ENCODE measurements around the gene ZNF692. TPM values are rescaled to one million over a fixed set of nuclear protein-coding genes. Genes with fewer than 3 reads are reported as not detected.

Gene ZNF692
- total RNA-seq, 2 donors from 2014 or later: 21.1 to 35.3 TPM

DNA sequence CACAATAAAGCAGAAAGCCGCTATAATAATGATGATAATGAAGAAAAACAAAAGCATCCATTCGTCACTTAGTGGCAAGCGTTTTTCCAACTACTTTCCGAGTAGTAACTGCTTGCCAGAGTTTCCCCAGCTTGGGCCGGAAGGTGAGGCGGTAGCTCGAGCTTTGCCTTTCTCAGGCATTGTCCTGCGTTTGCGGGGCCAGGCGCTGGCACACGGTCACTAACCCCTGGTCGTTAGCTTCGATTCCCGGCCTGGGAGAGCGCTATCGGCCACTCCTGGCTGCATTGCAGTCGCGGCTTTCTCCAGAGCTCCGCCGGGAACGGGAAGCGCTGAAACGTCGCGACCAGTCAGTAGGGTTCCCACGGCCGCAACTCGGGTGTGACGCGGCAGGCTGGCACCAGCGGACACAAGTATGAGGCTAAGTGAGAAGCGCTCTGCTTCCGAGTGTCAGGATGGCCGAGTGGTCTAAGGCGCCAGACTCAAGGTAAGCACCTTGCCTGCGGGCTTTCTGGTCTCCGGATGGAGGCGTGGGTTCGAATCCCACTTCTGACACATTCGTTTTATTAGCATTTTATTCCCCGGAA is 14.6 kb upstream of the ZNF692 start:
- H3K9me3 ChIP-seq: no peaks in the 10 kb centered on the region
- ATAC-seq (ENCODE audit: insufficient number of reproducible peaks, low FRiP score, low read depth): peak; percentile 76
- TF ChIP-seq CTCF (IDR thresholded peaks at IDR 0.05): no peak
- peak; percentile 73 for DNase-seq (ENCODE audit: low spot score)
- no peaks in the 10 kb centered on the region for H3K36me3 ChIP-seq
- no peaks in the 10 kb centered on the region for H3K4me1 ChIP-seq (ENCODE audit: control insufficient read depth in 1 of 2, low read depth in 2 of 2)
- H3K27ac ChIP-seq: peak overlapping the region; percentile 93 to 98
- peak overlapping the region; percentile 69 for H3K4me3 ChIP-seq
- no peaks in the 10 kb centered on the region for H3K27me3 ChIP-seq (replicated peaks; ENCODE audit: insufficient read depth)

- Histone ChIP-seq H3K4me1 (ENCODE audit: control insufficient read depth in 1 of 2, low read depth in 2 of 2) (no peaks in the 10 kb centered on the region), H3K4me3 (peak overlapping the region; percentile 69), H3K27me3 (replicated peaks; ENCODE audit: insufficient read depth) (no peaks in the 10 kb centered on the region), H3K36me3 (no peaks in the 10 kb centered on the region), H3K9me3 (no peaks in the 10 kb centered on the region), H3K27ac (peak overlapping the region; percentile 93 to 98)
- no peak for TF ChIP-seq CTCF (IDR thresholded peaks at IDR 0.05)
- peak; percentile 59 for ATAC-seq (ENCODE audit: insufficient number of reproducible peaks, low FRiP score, low read depth)
- no peak for DNase-seq (ENCODE audit: low spot score)
Measured at GRCh38 chr1:248872752-248873408, 14.0 kb upstream of the ZNF692 start.

GRCh38 chr1:248871837-248872401 is 13.0 kb upstream of the ZNF692 start:
- Histone ChIP-seq H3K27ac (peak overlapping the region; percentile 93 to 98), H3K36me3 (no peaks in the 10 kb centered on the region), H3K4me1 (ENCODE audit: control insufficient read depth in 1 of 2, low read depth in 2 of 2) (no peaks in the 10 kb centered on the region), H3K9me3 (no peaks in the 10 kb centered on the region), H3K27me3 (replicated peaks; ENCODE audit: insufficient read depth) (no peaks in the 10 kb centered on the region), H3K4me3 (no peak overlapping the region)
- no peak for TF ChIP-seq CTCF (IDR thresholded peaks at IDR 0.05)
- DNase-seq (ENCODE audit: low spot score): no peak
- no peak for ATAC-seq (ENCODE audit: insufficient number of reproducible peaks, low FRiP score, low read depth)

DNA sequence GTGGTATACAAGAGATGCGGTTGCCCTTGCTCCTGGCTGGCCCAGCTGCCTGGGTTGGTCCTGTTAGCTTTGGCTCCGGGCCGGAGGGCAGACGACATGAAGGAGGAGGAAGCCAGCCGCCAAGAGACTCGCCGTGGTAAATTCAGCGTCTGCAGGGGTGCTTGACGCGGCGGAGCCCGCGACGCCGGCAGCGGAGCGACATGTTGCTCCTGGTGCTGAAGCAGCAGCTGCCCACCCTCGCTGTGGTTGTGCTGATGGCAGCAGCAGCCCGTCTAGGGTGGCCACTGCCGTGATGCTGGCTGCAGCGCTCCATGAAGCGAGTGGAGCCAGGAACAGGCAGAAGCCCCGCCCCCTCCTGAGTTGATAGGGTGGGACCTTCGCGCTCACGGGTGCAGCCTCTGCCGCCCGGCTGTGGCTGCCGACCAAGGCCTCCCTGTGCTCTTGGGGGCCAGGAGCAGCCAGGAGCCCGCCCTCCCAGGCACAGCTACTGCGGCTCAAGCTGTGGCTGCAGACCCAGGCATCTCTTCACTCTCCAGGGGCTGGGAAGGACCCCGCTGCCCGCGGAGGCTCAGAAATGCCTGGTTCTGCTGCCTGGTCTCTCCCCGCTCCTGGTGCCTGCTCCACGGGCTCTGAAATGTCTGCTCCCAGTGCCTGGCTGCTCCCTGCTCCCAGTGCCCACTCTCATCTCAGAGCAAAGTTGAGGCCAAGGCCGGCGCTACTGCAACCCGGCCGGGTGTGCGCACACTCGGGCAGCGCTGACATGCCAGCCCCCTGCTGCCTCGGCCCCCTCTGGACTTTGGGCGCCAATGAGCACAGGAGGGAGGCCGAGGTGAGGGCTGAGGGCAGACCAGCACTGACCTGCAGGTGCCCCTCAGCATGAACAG is 4.4 kb upstream of the ZNF692 start:
- peak; percentile 58 for DNase-seq (ENCODE audit: low spot score)
- peak overlapping the region; percentile 75 for H3K4me3 ChIP-seq

More for the DNA sequence above, 4.4 kb upstream of the ZNF692 start:
- H3K27ac ChIP-seq: peak overlapping the region; percentile 31 to 68
- peaks cover 6 to 25% of the 10 kb centered on the region in 2 donors for H3K4me1 ChIP-seq (ENCODE audit: control insufficient read depth in 1 of 2, low read depth in 2 of 2)
- peak; percentile 26 for ATAC-seq (ENCODE audit: insufficient number of reproducible peaks, low FRiP score, low read depth)
- no peaks in the 10 kb centered on the region for H3K9me3 ChIP-seq
- no peak for TF ChIP-seq CTCF (IDR thresholded peaks at IDR 0.05)
- H3K27me3 ChIP-seq (replicated peaks; ENCODE audit: insufficient read depth): no peaks in the 10 kb centered on the region
- no peaks in the 10 kb centered on the region for H3K36me3 ChIP-seq
